ENCODE measurements around the gene TMEM125. TPM values are rescaled to one million over a fixed set of nuclear protein-coding genes. Genes with fewer than 3 reads are reported as not detected.
A peak's percentile ranks its signal among the peaks of the same experiment; 100 is the strongest.

TMEM125 gene
- total and polyA plus RNA-seq, 10 of the 15 experiments (the other 5 are each of a cell fraction or from before 2014, with no cell fraction given): 0.28 TPM; not detected in 9

- TF ChIP-seq NFYA (IDR thresholded peaks at IDR 0.05; ENCODE audit: borderline replicate concordance, low read depth, low read length): no peak
- no peak for TF ChIP-seq ZNF384 (IDR thresholded peaks at IDR 0.05; ENCODE audit: borderline replicate concordance, low read depth, low read length)
- no peak for TF ChIP-seq RUNX3 (IDR thresholded peaks at IDR 0.05; ENCODE audit: low read length)
- TF ChIP-seq NFIC (IDR thresholded peaks at IDR 0.05; ENCODE audit: low read depth, low read length): no peak
- TF ChIP-seq SREBF1 (IDR thresholded peaks at IDR 0.05; ENCODE audit: low read length): no peak
- TF ChIP-seq IRF4 (IDR thresholded peaks at IDR 0.05; ENCODE audit: low read depth, low read length): 0 out of 2 replicates have a peak, but pooled peaks have one; percentile 51
- no peak for TF ChIP-seq MYC (IDR thresholded peaks at IDR 0.05; ENCODE audit: insufficient read depth, insufficient read length, insufficient replicate concordance, low read length, severe bottlenecking)
- TF ChIP-seq EED (IDR thresholded peaks at IDR 0.05; ENCODE audit: low read depth): no peak
- no peak for TF ChIP-seq TARDBP (IDR thresholded peaks at IDR 0.05; ENCODE audit: borderline replicate concordance)
- no peak for TF ChIP-seq ZSCAN29 (IDR thresholded peaks at IDR 0.05)
- no peak for TF ChIP-seq BRCA1 (IDR thresholded peaks at IDR 0.05; ENCODE audit: low read depth, low read length)
- TF ChIP-seq SP1 (IDR thresholded peaks at IDR 0.05; ENCODE audit: low read depth, low read length): no peak
- TF ChIP-seq ATF3 (IDR thresholded peaks at IDR 0.05; ENCODE audit: borderline replicate concordance, extremely low read depth, low read depth, low read length): no peak
- peak; percentile 57; the same call in 1 of the 2 replicates for TF ChIP-seq NBN (IDR thresholded peaks at IDR 0.05)
- no peak for TF ChIP-seq RB1 (IDR thresholded peaks at IDR 0.05; ENCODE audit: borderline replicate concordance)
- TF ChIP-seq IKZF1 (conservative IDR thresholded peaks at IDR 0.05): peak; percentile 60
- no peak for TF ChIP-seq CUX1 (IDR thresholded peaks at IDR 0.05; ENCODE audit: insufficient replicate concordance, low read depth, low read length)
- no peak for TF ChIP-seq RFX5 (IDR thresholded peaks at IDR 0.05; ENCODE audit: low read depth, low read length)
- TF ChIP-seq EP300 (IDR thresholded peaks at IDR 0.05; ENCODE audit: borderline replicate concordance in 1 of 2, control insufficient read depth in 1 of 2, low read depth in 2 of 2, low read length in 2 of 2): no peak
- TF ChIP-seq KAT2A (conservative IDR thresholded peaks at IDR 0.05; ENCODE audit: control insufficient read depth, low read depth, low read length): no peak
- TF ChIP-seq E2F8 (IDR thresholded peaks at IDR 0.05; ENCODE audit: low read depth, partially characterized antibody): no peak
- TF ChIP-seq GABPA (IDR thresholded peaks at IDR 0.05; ENCODE audit: low read depth): no peak
Observed at GRCh38 chr1:43239484-43239883, 30.3 kb upstream of the TMEM125 start (continued).

All from GM12878 (cell line).